H7 (cell line): Measurements from ENCODE around the gene KCNAB2. TPM values are rescaled to one million over a fixed set of nuclear protein-coding genes. Genes with fewer than 3 reads are reported as not detected.
"Not testable (repeated sequence)": the region's sequence is repeated elsewhere in the genome, so short reads cannot be mapped to it uniquely, and the experiment has no call there.

Source experiments
- DNase-seq: peaks from one replicate; pipeline ENCODE4 v3.0.0; 2012
- H3K27me3 ChIP-seq: 2 replicates; pipeline ENCODE4 v1.6.0; 2011; ENCODE audit warnings: mild to moderate bottlenecking, low read length; ENCODE audit not compliant: control insufficient read depth, insufficient read depth
- H3K36me3 ChIP-seq: replicated peaks from 2 replicates; pipeline ENCODE4 v1.5.1; 2011; ENCODE audit warnings: low read length; ENCODE audit not compliant: control insufficient read depth, insufficient read depth
- H3K4me3 ChIP-seq: 2 replicates; pipeline ENCODE4 v1.5.1; 2011; ENCODE audit warnings: low read depth, mild to moderate bottlenecking, control low read depth, low read length, moderate library complexity; ENCODE audit not compliant: insufficient read depth
- total RNA-seq: library from RNA; depleted of rRNA; stranded (reverse); fragments of >200 nt; shearing (Covaris generic); gene quantifications from 2 replicates; pipeline ENCODE4 v1.2.3, GENCODE V29; 2014

Gene KCNAB2
- total RNA-seq, 1 experiment from 2014 or later: 6.6 TPM

DNA sequence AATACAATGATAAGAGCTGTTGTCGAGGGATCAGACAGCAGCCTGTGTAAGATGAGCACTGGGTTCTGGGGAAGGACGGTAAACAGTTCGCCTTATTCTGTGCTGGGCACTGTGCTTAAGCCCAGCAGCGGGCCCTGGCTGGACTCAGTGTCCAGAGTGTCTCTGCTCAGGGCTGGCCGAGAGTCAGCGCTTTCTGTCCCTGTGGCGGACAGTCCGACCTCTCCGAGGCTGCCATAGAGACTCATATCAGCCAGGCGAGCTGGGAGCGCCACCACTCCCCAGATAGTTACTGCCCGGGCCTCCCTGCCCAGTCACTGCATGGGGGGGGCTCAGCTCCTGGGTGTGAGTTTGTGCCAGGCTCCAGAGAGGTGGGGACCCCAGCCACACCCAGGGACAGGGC is 38.8 kb upstream of the KCNAB2 start:
- peak; percentile 61 for DNase-seq
- no peaks in the 10 kb centered on the region for H3K27me3 ChIP-seq
- no peak overlapping the region for H3K4me3 ChIP-seq
- no peaks in the 10 kb centered on the region for H3K36me3 ChIP-seq

DNA sequence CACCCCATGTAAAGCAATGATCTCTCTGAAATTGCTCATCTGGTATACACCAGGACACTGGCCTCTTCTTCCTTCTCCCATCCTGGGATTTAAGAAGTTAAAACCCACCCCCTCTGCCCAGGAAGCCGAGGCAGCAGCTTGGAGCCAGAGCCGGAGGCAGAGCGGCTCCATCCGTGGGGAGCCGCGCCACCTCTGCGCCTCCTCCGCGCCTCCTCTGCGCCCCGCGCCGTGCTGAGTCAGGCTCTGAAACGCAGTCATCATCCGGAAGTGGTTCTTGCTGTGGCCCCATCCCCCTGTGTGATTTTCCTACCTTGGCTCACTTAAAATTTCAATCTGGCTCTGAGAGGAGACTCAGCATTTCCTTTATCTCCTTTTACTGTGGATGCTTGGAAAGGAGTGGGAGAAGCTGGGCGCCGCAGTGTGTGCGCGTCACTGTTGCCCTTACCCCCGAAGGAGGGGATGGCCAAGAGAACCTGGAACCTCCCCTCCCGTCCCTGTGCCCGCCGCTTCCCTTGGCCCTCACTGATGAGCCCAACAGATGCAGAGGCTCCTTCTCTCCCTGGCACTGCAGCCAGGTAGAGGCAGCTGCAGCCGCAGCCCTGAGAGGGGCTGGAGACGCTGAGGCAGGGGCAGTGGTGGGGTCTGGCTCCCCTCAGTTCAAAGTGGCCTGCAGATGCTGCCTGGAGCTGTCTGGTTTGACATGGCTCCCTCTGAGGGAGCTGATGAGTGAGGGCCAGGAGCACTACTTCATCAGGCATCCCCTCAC is 38.2 kb upstream of the KCNAB2 start:
- Histone ChIP-seq H3K36me3 (no peaks in the 10 kb centered on the region), H3K27me3 (no peaks in the 10 kb centered on the region), H3K4me3 (no peak overlapping the region)
- peak; percentile 83 for DNase-seq

DNA sequence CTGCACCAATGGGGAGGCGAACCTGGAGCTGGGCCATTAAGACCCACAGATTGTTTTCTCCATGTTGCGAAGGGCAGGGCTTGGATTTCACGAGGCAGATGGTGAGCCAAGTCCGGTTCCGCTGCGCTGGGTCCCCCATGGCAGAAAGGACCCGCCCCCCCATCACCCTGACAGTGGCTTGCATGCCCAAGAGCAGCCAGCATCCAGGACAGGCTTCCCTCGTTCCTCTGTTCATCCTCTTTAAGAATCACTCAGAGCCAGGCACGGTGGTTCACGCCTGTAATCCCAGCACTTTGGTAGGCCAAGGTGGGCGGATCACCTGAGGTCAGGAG is 37.6 kb upstream of the KCNAB2 start:
- no peaks in the 10 kb centered on the region for H3K27me3 ChIP-seq
- H3K36me3 ChIP-seq: no peaks in the 10 kb centered on the region
- H3K4me3 ChIP-seq: no peak overlapping the region
- DNase-seq: no peak

DNA sequence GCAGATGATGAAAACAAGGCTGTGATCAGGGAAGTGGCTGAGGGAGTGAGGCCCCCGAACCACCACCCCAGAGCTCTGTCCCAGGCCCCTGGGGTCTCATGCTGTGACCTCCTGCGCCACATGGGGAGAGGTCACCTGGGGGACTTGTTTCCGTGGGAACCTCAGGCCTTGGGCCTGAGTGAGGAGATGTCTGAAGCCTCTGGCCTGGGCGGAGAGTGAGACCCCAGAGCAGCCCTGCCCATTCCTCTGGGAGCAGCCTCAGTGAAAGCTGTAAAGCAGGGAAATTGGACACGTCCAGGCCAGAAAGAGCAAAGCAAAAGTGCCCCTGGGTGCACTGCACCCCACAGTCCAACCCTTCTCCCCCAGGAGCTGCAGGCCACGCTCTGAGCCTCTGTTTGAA is 37.0 kb upstream of the KCNAB2 start:
- Histone ChIP-seq H3K27me3 (no peaks in the 10 kb centered on the region), H3K4me3 (no peak overlapping the region), H3K36me3 (no peaks in the 10 kb centered on the region)
- DNase-seq: no peak

DNA sequence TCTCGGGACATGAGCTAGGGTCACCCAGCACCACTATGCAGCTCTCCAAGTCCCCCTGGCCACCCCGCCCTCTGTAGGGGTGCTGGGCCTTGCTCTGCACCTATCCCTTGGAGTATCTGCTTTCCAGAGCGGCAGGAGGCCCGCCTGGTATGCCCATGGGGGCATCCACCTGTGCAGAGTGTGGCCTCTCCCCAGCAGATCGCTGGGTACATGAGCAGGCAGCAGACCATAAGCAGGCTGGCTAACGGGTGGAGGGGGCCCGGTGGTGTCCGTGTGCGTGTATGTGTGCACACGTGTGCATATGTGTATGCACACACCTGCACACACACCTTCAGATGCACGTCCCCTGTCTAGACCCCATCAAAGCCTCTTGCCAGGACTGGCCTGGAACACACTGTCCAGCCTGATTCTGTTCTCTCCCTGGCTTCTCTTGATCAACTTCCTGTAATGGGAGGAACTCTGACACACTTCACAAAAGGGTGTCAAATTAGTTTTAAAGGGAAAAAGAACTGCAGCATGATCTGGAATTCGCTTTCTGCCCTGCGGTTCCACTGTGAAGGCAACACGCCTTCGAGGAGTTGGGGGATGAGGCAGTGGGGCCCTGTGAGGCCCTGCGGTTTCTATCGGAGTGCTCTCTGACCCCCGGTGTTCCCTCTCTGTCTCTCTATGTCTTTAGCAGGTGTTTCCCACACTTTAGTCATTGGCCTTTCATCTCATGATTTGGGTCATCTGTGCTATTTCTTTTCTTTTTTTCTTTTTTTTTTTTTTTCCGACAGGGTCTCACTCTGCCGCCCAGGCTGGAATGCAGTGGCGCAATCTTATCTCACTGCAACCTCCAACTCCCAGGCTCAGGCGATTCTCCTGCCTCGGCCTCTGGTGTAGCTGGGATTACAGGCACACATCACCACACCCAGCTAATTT is 36.3 kb upstream of the KCNAB2 start:
- Histone ChIP-seq H3K27me3 (no peaks in the 10 kb centered on the region), H3K36me3 (no peaks in the 10 kb centered on the region), H3K4me3 (no peak overlapping the region)
- no peak for DNase-seq

DNA sequence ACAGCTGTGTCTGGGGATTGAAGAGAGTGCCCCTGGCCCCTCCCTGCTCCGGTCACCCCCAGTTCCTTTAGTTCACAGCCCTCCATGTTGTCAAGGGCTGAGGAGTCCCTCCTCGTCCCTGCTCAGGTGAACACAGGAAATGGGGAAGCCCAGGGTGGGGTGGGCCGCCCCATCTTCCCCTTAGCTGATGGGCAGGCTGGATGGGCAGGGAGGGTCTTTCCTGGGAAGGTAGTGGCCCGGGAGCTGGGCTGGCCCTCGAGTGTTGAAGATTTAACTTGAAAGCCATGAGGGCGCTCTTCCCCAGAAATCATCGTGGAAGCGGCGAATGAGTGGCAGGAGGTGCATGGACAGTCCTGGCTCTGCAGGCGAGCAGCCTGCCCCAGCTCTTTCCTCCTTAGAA is 35.1 kb upstream of the KCNAB2 start:
- Histone ChIP-seq H3K4me3 (no peak overlapping the region), H3K27me3 (no peaks in the 10 kb centered on the region), H3K36me3 (no peaks in the 10 kb centered on the region)
- peak; percentile 67 for DNase-seq

DNA sequence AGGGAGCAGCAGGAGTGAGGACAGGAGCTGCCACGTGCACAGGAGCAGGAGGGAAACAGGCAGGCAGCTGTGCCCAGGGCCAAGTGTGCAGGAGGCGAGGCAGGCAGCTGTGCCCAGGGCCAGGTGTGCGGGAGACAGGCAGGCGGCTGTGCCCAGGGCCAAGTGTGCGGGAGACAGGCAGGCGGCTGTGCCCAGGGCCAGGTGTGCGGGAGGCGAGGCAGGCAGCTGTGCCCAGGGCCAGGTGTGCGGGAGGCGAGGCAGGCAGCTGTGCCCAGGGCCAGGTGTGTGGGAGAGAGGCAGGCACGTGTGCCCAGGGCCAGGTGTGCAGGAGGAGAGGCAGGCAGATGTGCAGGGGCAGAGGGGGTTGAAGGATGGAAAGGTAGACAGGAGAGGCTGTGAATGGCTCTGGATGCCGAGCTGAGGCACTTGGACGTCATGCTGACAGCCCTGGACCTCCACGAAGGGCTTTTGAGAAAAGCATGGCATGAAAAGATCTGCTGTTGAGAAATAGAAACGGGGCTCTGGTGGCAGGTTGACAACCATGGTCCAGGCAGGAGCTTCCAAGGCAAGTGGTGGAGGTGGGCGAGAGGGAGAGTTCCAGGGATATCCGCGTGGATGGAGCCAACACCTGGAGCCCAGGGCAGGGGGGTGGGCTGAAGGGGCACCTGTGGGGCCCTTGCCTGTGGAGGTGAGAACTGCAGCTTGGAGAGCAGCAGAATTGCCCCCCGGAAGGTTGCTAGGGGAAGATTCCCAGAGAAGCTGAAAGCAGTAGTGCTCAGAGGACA is 34.3 kb upstream of the KCNAB2 start:
- no peak for DNase-seq
- H3K4me3 ChIP-seq: no peak overlapping the region

DNA sequence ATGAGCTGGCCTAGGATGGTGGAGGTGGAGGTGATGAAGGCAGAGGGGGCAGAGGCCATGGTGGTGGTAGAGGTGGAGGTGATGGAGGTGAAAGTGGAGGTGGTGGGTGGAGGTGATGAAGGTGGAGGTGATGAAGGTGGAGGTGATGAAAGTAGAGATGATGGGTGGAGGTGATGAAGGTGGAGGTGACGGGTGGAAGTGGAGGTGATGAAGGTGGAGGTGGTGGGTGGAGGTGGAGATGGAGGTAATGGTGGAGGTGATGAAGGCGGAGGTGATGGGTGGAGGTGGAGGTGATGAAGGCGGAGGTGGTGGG is 33.8 kb upstream of the KCNAB2 start:
- no peak overlapping the region for H3K4me3 ChIP-seq

More for the DNA sequence above, 34.3 kb upstream of the KCNAB2 start:
- H3K27me3 ChIP-seq: no peaks in the 10 kb centered on the region
- H3K36me3 ChIP-seq: no peaks in the 10 kb centered on the region

DNA sequence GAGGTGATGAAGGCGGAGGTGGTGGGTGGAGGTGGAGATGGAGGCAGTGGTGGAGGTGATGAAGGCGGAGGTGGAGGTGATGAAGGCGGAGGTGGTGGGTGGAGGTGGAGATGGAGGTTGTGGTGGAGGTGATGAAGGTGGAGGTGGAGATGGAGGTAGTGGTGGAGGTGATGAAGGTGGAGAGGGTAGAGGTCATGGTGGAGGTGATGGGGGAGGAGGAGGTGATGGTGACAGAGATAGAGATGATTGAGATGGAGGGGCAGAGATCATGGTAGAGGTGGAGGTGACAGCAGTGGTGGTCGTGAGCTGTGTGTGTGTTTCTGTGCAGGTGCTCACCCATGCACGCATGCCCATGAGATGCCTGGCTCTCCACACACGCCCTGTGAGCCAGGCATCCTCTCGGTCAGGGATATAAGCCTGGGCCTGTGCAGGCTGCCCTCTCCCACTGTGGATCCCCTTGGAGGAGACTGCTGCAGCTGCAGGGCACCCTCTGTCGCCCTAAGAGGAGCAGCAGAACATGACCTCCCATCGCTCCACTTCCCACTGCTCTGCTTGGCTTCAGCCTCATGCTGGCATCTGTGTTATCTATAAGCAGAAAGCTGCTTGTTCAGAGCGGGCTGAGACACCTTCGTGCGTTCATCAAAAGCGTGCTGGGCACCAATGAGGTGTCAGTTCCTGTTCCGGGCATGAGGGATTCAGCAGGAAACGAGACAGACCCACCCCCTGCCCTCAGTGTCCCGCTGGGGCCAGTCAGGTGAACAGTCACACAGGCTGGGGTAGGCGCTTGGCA is 33.0 kb upstream of the KCNAB2 start:
- peak; percentile 21 for DNase-seq
- Histone ChIP-seq H3K36me3 (no peaks in the 10 kb centered on the region), H3K4me3 (no peak overlapping the region), H3K27me3 (no peaks in the 10 kb centered on the region)

More for the DNA sequence above, 33.8 kb upstream of the KCNAB2 start:
- Histone ChIP-seq H3K36me3 (no peaks in the 10 kb centered on the region), H3K27me3 (no peaks in the 10 kb centered on the region)
- DNase-seq: no peak

DNA sequence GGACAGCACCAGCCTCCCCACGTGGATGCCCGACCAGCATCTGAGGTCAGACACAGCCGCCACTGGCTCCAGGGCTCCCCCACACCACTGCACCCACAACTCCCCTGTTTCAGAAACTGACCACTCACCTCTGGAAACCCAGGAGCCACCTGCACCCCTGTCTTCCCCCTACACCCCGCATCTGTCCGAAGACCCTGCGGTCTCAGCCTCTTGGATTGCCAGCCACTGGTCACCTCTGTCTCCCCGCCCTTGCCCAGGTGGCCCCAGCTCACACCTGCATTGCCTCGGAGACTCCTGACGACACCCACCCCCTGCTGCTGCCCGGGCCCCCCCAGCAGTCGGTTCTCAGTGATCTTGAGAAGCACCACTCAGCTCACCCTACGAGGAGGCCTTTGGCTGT is 32.2 kb upstream of the KCNAB2 start:
- H3K27me3 ChIP-seq: no peaks in the 10 kb centered on the region
- H3K36me3 ChIP-seq: no peaks in the 10 kb centered on the region
- no peak overlapping the region for H3K4me3 ChIP-seq
- DNase-seq: peak; percentile 32

DNA sequence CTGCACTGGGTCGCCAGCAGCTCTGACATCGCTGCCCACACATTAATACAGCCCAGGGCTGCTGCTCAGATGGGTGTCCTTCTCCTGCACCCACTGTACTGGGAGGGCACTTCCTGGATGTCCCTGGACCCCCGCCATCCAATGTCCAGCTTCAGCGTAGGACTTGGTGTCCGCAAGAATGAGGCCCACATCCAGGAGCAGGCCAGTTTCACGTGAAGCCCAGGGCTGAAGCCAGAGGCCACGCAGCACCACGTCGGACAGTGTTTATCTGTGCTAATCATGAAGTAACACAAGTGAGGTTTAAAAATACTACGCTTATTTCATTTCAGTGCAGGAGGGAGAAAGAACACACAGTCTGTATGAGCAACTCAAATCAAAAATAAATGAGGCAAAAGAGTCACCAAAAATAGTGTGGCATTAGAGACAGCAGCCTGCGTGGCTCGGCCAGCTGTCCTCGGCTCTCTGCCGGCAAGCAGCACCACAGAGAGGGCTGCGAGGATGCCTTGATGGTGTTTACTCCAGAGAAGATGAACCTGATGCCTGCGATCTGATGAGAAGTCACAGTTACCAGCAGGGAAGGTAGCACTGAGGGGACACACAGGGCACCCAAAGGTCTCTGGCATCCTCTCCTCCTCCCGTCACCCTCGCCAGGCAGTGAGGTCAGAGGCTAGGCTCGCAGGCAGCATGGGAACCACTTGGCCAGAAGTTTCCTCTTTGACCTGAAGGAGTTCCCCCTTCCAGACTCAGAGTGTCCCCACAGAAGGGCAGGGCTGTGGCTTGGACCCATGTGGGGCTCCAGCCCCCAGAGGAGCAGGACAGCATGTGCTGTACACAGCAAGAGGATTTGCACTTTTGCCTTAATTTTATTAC is 31.3 kb upstream of the KCNAB2 start:
- peak; percentile 39 for DNase-seq
- H3K4me3 ChIP-seq: no peak overlapping the region

DNA sequence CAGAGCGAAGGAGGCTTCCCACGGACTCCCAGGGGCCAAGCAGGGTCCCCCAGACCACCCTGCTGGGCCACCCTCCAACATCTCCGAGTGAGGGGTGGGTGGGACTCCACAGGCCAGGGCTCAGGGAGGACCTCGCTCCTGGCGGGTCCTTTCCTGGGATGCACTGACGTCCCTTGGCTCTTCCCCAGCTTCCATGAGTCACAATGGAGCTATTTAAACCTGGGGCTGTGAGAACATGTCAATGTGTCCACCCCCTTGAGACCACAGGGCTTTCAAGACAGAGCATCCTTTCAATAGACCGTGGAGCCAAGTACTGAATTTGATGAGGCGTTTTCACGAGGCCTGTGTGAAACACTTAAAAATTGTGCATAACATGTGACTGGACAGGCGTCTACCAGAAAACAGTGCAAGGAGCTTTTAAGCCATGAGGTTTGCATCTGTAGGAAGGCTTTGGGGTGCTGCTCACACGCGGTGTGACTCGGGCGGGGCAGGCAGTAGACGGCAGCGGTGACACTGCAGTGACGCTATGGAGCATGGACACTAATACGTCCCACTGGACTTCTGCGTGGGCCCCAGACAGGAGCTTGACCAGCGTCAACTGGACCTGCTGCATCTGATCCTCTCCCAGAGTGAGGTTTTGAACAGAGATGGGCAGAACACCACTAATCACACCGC is 29.4 kb upstream of the KCNAB2 start:
- H3K4me3 ChIP-seq: no peak overlapping the region
- DNase-seq: peak; percentile 37

More for the DNA sequence above, 31.3 kb upstream of the KCNAB2 start:
- Histone ChIP-seq H3K36me3 (no peaks in the 10 kb centered on the region), H3K27me3 (no peaks in the 10 kb centered on the region)

DNA sequence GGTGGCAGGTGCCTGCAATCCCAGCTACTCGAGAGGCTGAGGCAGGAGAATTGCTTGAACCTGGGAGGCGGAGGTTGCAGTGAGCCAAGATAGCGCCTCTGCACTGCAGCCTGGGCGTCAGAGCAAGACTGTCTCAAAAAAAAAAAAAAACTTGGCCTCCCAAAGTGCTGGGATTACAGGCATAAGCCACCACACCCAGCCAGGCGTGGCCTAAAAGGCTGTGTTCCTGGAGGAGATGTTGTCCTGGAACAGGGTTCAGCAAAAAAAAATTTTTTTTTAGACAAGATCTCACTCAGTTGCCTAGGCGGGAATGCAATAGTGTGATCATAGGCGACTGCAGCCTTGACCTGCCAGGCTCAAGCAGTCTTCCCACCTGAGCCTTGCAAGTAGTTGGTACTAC is 28.0 kb upstream of the KCNAB2 start:
- not testable (repeated sequence) for H3K27me3 ChIP-seq, DNase-seq, H3K36me3 ChIP-seq, H3K4me3 ChIP-seq

More for the DNA sequence above, 29.4 kb upstream of the KCNAB2 start:
- Histone ChIP-seq H3K36me3 (no peaks in the 10 kb centered on the region), H3K27me3 (no peaks in the 10 kb centered on the region)
